Retina (tissue), 1 donor: ENCODE data around the gene CNTNAP2.
A peak's percentile ranks its signal among the peaks of the same experiment; 100 is the strongest.

ENCODE experiments used
- DNase-seq: peaks from one replicate; pipeline ENCODE4 v3.0.0-alpha.2; 2016

Gene CNTNAP2

DNA sequence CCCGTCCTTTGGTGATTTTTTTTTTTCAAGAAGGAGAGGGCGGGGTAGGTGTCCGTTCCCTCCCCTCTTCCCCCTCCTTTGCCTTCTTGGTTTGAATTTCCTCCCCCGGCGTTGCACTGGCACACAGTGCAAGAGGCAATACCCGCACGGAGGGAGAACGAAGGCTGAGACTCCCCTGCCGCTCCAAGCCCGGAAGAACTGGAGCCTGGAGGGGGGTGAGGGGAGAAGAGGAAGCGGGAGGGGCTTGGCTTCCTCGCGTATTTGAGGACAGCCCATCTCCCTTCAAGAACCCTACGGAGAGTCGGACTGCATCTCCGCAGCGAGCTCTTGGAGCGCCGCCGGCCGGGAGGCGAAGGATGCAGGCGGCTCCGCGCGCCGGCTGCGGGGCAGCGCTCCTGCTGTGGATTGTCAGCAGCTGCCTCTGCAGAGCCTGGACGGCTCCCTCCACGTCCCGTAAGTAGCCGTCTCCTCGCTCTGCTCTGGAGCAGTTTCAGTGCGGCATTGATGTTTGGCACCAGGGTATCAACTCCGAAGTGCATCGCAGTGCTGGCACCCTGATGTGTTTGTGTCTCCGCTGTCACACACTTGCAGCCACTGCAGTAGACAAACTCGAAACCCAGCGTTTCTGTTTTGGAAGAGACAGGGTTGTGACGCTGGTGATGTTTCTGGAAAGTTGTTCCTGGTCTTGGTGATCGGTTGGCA, at the start of gene CNTNAP2:
TSS of gene CNTNAP2 (plus strand) at position 281 of the 702 bp plus-strand sequence. CDS start at position 357, 76 bp downstream.
- DNase-seq, result peak; percentile 94

DNA sequence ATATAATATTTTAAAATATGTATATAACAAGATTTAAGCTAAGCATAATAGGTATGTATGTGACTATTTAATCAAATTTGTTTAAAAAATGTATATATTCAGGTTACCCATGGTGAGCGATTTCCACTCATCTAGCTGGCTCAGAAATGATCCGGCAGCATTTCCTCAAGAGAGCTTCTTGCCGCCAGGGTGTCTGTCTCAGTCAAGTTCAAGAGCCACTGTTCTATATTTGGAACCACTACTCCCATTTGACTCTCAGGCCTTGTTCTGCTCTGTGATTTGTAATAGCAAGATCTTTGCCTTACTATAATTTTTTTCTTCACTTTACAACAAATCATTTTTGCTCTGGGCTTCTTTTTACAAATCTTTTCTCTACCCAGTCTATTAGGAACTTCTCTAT, 48.7 kb upstream of the CNTNAP2 start:
- no peak for DNase-seq

DNA sequence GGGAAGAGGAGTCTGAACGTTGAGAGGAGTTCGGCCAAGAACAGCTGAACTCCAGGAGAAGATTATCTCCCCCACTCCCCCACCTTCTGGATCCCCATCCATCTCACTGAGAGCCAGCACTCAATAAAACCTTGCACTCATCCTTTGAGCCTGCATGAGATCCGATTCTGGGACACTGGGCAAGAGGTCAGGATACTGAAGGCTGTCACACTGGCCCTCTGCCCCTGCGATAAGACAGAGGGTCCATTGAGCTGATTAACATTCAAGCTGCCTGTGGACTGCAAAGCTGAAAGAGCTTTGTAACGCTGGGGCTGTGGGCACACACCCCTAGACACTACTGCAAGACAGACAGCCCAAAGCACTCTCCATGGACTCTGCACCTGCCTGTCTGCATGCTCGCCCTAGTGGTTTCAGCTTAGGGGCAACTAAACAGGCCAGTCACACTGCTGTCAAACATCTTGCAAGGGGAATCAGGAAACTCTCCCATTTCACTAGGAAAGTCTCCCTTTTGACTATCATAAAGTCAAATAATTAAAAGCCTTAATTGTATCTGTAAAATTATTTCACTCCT, 42.3 kb upstream of the CNTNAP2 start:
- no peak for DNase-seq

DNA sequence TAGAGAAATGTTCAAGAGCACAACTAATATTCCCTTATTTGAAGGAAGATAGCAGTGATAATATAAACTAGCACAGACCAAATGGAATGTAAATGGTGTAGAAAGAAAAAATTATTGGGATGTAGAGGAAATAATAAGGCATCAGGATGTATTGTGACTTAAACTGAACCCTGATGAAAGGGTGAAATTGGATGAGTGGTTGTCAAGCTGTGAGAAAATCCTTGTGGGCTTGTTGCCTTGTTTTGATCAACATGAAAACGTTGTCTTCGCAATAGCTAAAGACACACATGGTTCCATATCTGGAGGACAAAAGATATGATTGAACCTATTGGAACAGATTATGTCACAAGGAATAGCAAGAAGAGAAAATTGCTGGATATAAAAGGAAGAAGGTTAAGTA, 40.3 kb upstream of the CNTNAP2 start:
- no peak for DNase-seq

DNA sequence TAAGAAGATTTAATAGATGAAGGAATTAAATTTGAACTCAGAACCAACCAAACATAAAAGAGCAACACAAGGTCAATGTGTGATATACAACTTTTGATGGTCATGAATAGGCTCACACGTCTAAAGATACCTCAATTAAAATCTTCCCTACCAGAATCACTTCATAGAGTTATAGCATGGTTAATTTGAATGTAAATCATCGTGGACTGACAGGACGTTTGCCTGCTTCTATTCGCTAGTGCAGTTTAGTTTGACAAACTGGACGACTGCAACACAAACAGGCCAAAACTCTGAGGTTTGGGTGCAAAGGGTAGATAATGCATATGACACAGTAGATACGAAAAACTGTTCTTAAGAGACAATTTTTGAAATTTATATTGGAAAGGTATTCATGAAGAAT, 32.5 kb upstream of the CNTNAP2 start:
- DNase-seq, result no peak

DNA sequence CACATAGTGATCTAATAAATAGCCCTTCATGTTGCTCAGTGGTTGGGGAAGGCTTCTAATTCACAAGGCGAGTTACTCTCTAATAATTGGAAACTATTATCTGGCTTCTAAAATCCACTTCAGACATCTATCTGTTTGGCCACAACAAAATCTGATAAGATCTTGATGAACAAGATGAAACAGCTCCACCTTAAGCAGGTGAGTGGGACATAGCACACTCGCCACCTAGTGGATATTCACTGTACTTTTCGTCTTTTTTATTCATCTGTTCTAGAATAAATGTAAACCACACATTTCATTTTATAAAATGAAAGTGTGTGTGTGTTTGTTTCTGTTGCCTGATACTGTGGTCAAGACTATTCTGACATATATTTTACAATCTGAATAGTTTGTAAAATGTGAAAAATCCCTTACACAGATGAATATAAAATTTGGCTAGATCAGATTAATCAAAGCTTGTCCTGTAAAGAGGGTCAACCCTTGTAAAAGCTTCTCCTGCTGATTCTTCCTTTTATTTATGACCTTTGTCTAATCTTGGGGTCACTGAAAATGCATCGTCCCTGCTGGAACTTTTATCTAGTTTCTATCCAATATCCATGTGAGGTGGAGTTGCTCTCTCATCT, 26.5 kb upstream of the CNTNAP2 start:
- DNase-seq, result peak; percentile 34

DNA sequence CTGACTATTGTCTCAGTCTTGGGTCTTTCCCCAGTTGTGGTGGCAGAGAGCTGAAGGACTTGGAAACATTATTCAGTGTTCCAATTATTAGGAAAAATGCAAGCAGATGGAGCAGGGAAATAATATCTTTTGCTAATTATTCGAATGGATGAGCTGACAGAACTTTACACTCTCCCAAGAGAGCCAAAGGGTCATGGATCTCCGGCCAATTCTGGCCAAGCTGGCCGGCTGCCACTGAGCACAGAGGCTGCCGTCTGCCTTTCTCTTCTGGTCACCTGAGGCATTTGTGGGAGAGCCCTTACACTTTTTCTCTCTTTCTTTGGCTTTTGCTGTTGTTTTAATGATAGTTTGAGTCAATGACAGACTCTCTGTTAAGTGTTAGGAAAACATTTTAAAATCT, 22.2 kb upstream of the CNTNAP2 start:
- DNase-seq, result no peak

DNA sequence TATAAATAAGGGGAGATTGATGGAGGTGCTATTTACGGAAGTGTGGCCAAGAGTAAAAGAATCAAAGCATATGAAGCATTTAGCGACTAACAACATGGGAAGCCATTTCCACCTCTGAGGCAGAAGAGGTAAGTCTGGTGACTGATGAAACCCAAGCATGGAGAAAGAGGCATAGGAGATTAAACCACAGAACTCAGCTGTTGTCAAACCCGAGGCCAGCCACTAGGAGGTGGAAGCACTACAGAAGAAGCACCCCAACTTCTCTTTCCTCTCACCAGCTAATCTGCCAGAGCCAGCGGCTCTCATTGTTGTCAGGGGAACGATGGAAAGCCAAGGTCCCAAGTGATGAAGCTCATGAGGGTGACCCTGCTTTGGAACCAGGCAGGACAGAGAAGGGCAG, 19.6 kb upstream of the CNTNAP2 start:
- no peak for DNase-seq

DNA sequence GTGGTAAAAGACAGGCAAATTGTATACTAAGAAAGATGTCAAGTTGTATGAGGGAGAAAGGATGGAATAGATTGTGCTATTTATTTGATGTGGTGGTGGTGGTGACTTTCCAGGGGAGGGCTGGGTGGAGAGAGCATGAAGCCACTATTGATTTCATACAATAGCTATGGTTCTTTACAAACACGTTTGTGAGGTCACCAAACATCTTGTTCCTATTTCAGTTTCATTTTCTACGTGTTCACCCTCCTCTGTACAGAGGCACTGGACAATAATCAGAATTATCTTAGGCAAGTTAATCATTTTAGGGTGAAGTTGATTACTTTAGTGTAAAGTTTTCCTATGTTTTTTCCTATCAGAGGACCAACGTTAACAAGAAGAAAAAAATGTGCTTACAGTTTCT, 10.3 kb upstream of the CNTNAP2 start:
- DNase-seq, result no peak

DNA sequence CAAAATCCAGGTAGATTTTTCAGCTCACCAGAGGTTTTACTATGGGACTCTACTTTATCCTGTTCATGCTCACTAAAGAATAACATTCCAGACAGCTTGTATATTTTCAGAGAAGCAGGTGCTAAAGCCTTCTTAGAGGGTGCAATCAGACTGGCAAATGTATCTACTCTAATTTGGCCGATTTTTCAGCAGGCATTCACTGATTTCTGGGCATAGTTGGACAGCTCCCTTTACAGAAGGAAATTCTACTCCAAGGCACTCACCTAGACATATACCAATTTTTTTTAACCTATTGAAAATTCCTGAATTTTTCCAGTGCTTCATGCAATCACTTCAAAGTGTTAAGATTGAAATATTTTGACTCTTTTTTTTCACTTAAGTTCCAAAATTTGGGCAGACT, 3.8 kb upstream of the CNTNAP2 start:
- no peak for DNase-seq

DNA sequence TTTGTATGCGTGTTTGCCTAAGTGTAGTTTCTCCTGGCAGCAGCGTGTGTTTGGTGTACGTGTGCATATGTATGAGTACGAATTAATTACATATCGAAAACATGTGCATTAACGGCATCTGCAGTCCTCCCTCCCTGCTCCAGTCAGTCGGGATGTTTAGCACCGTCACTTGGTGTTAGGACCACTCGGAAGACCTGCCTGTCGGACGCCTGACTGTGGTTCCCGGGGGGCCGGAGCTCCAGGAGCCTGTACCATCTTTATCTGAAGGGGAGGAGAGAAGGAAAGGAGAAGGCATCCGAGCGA, 1.1 kb upstream of the CNTNAP2 start:
- no peak for DNase-seq

DNA sequence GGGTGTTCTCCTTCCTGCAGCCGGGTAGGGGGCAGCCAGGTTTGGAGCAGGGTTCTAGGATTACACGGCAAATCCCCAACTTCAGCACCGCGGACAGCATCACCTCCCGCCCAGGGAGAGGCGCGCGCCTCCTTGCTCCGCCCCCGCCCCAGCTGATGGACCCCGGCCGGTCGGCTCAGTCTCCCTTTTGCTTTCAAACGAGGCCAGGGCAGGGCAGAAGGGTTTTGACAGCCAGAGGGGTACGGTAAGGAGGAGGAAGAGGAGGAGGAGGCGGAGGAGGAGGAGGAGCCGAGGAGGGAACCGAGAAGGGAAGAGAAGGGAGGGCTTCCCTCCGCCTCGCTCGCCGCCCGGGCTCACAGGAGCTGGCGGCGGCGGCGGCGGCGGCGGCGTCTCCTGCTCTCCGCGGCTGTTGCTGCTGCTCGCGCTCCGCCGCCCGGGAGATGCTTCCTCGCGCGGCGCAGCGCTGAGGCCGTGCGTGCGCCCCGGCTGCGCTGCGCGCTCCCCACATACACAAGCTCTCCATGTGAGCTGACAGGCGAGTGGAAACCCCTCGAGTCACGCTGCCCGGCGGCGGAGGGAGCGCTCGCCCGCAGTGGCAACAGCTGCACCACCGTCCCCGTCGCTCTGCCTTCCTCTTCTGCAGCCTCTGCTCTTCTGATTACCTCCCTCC, 615 bp upstream of the CNTNAP2 start:
- peak; percentile 95 for DNase-seq

DNA sequence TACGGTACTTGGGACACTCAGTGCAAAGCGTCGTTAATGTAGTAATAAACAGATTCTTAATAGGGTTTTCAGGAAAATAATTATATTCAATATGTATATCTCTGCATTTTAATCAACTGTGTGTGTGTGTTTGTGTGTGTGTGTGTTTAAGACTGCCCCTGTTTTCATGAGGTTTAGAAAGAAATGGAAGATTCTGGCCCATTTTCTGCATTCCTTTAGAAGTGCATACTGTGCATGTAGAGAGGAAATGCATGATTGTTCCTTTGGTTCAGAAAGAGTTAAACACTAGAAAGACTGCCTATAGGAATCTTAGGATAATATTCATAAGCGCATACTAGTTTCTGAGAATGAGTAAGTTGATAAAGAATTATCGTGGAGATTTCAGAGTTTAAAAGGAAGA, 975 bp downstream of the CNTNAP2 start:
- no peak for DNase-seq

DNA sequence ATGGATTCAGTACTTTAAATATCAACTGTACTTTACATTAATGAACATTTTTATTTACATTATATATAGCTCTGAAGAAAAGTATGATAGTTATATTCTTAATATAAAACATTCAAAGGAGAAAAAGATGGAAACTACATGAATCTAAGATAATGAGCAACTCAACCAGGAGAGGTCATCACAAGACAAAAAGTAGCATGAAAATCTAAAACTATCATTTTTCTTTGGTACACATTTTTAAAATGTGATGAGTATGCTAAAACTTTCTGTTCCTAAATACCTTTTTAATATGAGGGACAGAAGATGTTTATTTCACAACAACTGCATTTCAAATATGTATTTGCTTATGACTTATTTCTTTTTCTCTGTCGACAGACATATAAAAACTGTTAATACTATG, 2.4 kb downstream of the CNTNAP2 start:
- no peak for DNase-seq

DNA sequence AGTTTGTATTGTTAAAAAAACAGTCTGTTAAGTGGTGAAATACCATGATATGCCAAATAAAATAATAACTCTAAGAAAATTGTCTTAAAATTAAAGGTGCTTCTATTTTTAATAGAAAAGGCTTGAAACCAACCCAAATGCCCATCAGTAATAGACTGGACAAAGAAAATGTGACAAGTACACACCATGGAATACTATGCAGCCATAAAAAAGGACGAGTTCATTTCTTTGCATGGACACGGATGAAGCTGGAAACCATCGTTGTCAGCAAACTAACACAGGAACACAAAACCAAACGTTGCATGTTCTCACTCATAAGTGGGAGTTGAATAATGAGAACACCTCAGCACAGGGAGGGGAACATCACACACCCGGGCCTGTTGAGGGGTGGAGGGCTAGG, 7.1 kb downstream of the CNTNAP2 start:
- no peak for DNase-seq

DNA sequence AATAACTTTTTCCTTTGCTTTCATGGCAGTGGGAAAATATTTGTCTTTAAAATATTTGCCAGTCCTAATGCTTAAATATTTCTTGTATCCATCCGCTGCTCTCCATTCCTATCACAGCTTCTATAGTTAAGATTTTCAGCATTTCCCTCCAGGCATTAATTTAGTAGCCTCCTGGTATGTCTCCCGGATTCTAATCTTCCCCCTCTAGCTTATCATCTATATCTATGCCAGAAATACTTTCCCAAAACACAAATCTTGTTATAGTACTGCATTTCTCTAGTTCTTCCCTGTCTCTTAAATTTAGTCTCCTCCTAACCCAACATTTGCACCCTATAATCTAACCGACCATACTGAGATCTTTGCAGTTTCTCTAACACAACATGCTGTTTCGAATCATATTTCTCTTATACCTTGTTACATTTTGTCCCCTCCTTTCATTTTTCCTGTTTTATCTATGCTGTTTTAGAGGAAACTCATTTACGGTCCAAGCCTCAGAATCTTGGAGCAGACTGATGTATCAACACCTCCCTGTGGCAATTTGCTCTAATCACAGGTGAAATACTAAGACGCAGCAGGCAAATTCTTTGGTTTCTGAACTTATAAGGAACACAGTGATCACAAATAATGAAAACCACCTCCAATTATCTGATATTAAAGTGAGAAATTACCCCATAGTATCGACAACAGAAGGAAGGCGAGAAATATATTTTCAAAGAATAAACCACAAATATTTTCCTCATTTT, 10.3 kb downstream of the CNTNAP2 start:
- DNase-seq, result no peak

DNA sequence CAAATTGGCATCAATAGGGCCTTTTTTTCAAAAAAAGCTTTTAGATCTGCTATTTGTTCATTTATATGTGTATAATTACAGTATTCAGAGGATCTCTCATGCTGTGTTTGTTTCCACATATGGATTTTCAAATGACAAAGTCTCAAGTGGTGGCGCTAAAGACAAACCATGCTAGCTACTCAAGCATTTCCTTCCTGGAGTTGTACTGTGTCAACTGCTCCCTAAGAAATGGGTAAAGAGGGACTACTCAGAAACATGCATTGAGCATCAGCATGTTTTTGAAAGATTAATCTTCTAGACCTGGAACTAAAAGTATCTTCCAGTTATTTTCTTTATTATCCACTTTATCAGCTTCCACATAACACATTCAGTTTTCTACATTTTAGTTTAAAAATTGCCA, 12.7 kb downstream of the CNTNAP2 start:
- no peak for DNase-seq

DNA sequence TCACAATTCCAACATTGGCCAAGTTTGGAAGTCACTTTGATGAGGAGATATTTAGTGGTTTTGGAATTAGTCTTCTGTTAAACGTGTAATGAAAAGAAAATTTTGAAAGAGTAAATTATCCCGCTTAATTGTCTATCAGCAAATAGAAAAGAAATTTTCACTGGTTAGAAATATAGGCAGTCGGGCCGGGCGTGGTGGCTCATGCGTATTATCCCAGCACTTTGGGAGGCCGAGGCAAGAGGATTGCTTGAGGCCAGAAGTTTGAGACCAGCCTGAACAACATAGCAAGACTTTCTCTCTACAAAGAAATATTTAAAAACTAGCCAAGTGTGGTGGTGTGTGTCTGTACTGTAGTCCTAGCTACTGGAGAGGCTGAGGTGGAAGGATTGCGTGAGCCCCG, 13.4 kb downstream of the CNTNAP2 start:
- DNase-seq, result no peak

DNA sequence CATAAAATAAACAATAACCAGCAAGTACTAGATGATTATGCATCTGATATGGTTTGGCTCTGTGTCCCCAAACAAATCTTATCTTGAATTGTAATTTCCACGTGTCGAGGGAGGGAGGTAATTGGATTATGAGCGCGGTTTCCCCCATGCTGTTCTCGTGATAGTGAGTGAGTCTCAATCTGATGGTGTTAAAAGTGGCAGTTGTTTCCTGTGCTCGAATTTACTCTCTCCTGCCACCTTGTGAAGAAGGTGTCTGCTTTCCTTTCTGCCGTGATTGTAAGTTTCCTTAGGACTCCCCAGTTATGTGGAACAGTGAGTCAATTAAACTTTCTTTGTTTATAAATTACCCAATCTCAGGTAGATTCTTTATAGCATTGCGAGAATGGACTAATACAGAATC, 15.1 kb downstream of the CNTNAP2 start:
- no peak for DNase-seq

DNA sequence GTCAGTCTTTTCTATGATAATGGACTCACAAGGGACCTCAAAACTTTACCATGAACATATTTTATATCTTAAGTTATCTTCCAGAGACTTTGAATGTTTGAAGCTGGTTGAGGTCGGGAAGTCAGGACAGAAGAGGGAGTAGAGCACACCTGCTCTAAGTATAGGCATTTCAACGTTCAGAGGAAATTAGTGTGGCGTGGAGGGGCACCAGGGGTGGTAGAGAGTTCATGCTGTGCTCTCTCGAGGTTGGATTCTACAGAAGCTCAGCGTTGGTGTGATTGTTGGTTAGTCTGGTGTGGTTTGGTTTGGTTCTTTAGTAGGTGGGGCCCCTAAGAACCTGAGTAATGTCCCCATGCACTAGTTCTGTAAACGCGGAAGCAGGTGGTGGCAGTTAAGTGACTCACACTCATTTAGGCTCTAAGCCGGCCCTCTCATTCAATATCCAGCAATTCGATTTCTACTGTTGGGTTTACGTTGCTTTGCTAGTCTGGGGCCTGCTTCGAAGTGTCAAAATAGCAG, 19.8 kb downstream of the CNTNAP2 start:
- DNase-seq, result no peak

DNA sequence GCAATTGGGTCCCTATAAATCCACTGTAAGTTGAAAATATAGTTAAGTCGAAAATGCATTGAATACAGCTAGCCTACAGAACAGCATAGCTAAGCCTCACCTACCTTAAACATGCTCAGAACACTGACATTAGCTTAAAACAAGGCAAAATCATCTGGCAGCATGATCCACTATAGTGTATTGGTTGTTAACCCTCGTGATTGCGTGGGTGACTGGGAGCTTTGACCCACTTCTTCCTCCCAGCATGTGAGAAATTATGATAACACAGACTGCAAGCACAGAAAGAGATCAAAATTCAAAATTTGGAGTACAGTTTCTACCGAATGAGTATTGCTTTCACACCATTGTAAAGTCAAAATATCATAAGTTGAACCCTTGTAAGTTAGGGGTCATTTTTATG, 22.3 kb downstream of the CNTNAP2 start:
- no peak for DNase-seq

DNA sequence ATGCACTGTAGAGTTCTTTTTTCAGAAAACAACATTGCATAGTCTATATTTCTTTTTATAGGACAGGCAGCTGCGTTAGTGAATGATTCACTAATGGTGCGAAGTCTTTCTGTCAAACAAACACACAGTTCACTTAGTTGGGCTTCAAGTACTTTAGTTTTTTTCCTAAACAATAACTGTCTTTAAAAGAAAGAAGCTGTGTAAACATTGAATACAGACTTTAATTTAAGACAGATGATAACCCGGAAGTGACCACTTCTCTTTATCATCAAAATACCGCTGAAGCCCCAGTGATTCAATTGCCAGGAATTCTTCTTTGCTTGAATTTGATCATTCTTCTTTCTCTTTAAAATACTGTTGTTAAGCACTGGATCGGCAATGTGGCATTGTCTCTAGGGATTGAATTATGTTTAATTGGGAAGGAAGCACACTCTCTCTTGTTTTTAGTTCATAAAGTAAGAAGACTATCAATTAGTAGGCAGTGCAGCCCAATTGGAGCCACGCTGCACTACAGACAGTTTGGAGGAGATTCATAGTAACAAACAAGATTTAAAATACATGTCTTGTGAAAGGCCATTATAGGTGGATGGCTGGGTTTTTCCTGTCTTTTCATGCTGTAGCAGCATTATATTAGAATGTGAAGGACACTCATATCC, 30.4 kb downstream of the CNTNAP2 start:
- no peak for DNase-seq

DNA sequence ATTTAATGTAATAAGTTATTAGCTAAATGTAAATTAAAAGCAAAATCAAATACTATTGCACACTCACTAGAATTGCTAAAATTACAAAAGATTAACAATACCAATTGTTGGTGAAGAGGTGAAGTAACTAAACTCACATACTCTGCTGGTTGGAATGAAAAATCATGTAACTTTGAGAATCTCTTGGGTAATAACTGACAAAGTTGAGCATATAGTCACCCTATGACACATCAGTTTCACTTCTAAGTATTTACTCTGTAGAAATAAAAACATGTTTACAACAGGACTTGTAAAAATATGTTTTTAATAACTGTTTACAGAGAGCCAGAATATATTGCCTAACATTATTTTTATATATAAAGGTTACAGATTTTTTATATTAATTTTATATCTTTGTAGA, 33.6 kb downstream of the CNTNAP2 start:
- no peak for DNase-seq
